SK-N-SH treated with all-trans-retinoic acid at 6 μM for 48 hours (cell line): ENCODE data around the gene RASIP1.

ENCODE experiments used
- ARNTL ChIP-seq: fragments of 450-650 bp; formaldehyde crosslinking; IDR thresholded peaks from 2 replicates; pipeline ENCODE4 v1.5.0; 2020; ENCODE audit warnings: low read depth, mild to moderate bottlenecking, moderate library complexity, borderline replicate concordance
- CSDC2 ChIP-seq: fragments of 250-450 bp; sonication (Bioruptor Pico); IDR thresholded peaks from 2 replicates; pipeline ENCODE4 v1.5.0; 2020; ENCODE audit warnings: mild to moderate bottlenecking, moderate library complexity
- ESRRG ChIP-seq: fragments of 250-450 bp; sonication (Bioruptor Pico); IDR thresholded peaks from 2 replicates; pipeline ENCODE4 v1.6.1; 2021; ENCODE audit warnings: mild to moderate bottlenecking
- PPARA ChIP-seq: fragments of 250-450 bp; sonication (Bioruptor Pico); IDR thresholded peaks from 2 replicates; pipeline ENCODE4 v1.5.0; 2020; ENCODE audit warnings: mild to moderate bottlenecking, borderline replicate concordance
- TCF4 ChIP-seq: fragments of 250-450 bp; sonication (Bioruptor Pico); IDR thresholded peaks from 2 replicates; pipeline ENCODE4 v1.8.0; 2021; ENCODE audit warnings: mild to moderate bottlenecking, moderate library complexity, borderline replicate concordance
- ZC3H10 ChIP-seq: fragments of 250-450 bp; sonication (Bioruptor Pico); IDR thresholded peaks from 2 replicates; pipeline ENCODE4 v1.5.1; 2021; ENCODE audit warnings: mild to moderate bottlenecking, moderate library complexity
- ZFP3 ChIP-seq: fragments of 250-450 bp; sonication (Bioruptor Pico); IDR thresholded peaks from 2 replicates; pipeline ENCODE4 v1.5.0; 2020; ENCODE audit warnings: mild to moderate bottlenecking, moderate library complexity
- ZFP30 ChIP-seq: fragments of 450-650 bp; formaldehyde crosslinking; IDR thresholded peaks from 2 replicates; pipeline ENCODE4 v1.5.0; 2022; ENCODE audit warnings: mild to moderate bottlenecking, moderate library complexity
- ZNF565 ChIP-seq: fragments of 450-650 bp; formaldehyde crosslinking; conservative IDR thresholded peaks from 2 replicates; pipeline ENCODE4 v1.5.0; 2020; ENCODE audit warnings: low read depth, mild to moderate bottlenecking, moderate library complexity
- ZNF70 ChIP-seq: fragments of 450-650 bp; formaldehyde crosslinking; IDR thresholded peaks from 2 replicates; pipeline ENCODE4 v1.5.0; 2020; ENCODE audit warnings: mild to moderate bottlenecking, moderate library complexity
- TF ChIP-seq, protein P1 (sequence below): fragments of 250-450 bp; sonication (Bioruptor Pico); IDR thresholded peaks from 2 replicates; pipeline ENCODE4 v1.8.0; 2020; ENCODE audit warnings: mild to moderate bottlenecking, moderate library complexity, borderline replicate concordance
- TF ChIP-seq, protein P2 (sequence below): fragments of 250-450 bp; sonication (Bioruptor Pico); IDR thresholded peaks from 2 replicates; pipeline ENCODE4 v1.5.1; 2020; ENCODE audit warnings: low read depth, mild to moderate bottlenecking, moderate library complexity
- TF ChIP-seq, protein P3 (sequence below): fragments of 250-450 bp; sonication (Bioruptor Pico); IDR thresholded peaks from 2 replicates; pipeline ENCODE4 v1.5.1; 2021; ENCODE audit warnings: mild to moderate bottlenecking, moderate library complexity

GRCh38 chr19:48772503-48772953, 32.1 kb upstream of the RASIP1 start:
- TF ChIP-seq ESRRG (CRISPR knock-in tag) (no peak), ZNF565 (CRISPR knock-in tag) (no peak), ZFP3 (CRISPR knock-in tag) (no peak), ZNF70 (CRISPR knock-in tag) (no peak), ZFP30 (no peak), ARNTL (CRISPR knock-in tag) (no peak), ZC3H10 (no peak), TCF4 (CRISPR knock-in tag) (no peak), CSDC2 (CRISPR knock-in tag) (no peak), PPARA (no peak)
- TF ChIP-seq, protein P1, sequence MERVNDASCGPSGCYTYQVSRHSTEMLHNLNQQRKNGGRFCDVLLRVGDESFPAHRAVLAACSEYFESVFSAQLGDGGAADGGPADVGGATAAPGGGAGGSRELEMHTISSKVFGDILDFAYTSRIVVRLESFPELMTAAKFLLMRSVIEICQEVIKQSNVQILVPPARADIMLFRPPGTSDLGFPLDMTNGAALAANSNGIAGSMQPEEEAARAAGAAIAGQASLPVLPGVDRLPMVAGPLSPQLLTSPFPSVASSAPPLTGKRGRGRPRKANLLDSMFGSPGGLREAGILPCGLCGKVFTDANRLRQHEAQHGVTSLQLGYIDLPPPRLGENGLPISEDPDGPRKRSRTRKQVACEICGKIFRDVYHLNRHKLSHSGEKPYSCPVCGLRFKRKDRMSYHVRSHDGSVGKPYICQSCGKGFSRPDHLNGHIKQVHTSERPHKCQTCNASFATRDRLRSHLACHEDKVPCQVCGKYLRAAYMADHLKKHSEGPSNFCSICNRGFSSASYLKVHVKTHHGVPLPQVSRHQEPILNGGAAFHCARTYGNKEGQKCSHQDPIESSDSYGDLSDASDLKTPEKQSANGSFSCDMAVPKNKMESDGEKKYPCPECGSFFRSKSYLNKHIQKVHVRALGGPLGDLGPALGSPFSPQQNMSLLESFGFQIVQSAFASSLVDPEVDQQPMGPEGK (CRISPR knock-in tag) = no peak
- TF ChIP-seq, protein P2, sequence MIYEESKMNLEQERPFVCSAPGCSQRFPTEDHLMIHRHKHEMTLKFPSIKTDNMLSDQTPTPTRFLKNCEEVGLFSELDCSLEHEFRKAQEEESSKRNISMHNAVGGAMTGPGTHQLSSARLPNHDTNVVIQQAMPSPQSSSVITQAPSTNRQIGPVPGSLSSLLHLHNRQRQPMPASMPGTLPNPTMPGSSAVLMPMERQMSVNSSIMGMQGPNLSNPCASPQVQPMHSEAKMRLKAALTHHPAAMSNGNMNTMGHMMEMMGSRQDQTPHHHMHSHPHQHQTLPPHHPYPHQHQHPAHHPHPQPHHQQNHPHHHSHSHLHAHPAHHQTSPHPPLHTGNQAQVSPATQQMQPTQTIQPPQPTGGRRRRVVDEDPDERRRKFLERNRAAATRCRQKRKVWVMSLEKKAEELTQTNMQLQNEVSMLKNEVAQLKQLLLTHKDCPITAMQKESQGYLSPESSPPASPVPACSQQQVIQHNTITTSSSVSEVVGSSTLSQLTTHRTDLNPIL (CRISPR knock-in tag) = no peak
- TF ChIP-seq, protein P3, sequence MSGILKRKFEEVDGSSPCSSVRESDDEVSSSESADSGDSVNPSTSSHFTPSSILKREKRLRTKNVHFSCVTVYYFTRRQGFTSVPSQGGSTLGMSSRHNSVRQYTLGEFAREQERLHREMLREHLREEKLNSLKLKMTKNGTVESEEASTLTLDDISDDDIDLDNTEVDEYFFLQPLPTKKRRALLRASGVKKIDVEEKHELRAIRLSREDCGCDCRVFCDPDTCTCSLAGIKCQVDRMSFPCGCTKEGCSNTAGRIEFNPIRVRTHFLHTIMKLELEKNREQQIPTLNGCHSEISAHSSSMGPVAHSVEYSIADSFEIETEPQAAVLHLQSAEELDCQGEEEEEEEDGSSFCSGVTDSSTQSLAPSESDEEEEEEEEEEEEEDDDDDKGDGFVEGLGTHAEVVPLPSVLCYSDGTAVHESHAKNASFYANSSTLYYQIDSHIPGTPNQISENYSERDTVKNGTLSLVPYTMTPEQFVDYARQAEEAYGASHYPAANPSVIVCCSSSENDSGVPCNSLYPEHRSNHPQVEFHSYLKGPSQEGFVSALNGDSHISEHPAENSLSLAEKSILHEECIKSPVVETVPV (CRISPR knock-in tag) = no peak
